ENCODE data around the gene OR9Q1.

DNA sequence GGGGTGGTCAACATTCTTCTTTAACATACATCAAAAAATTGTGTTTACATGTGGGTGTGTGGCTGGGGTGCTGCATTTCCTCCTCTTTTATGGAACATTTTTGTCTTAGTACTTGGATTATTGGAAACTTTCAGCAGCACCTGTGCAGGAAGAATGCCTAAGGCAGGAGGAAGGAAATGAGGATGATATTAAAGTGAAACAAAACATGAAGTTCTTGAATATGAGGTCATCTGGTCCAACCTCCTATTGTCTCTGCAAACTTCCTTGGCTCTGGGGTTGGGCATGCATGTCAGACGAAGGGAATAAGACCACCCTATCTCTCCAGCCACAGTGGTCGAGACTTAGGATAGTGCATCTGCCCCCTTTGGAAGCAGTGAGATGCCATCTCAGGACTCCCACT is 20.6 kb upstream of the OR9Q1 start:
- TF ChIP-seq CTCF (IDR thresholded peaks at IDR 0.05) (no peak), POLR2A (IDR thresholded peaks at IDR 0.05) (no peak)
